Right lobe of liver (tissue), 6 donors: ENCODE data around the gene ZNF354B. TPM values are rescaled to one million over a fixed set of nuclear protein-coding genes. Genes with fewer than 3 reads are reported as not detected.

Experiments
- ATAC-seq, 4 donors: fragments of 200-7000 bp; cut with Tn5 transposase; one replicate each; pipeline ENCODE4 v1.9.1; 2020; ENCODE audit warnings: mild to moderate bottlenecking in 4 of 4, moderate library complexity in 4 of 4
- DNase-seq, 3 donors: peaks; one replicate each; pipeline ENCODE4 v3.0.0-alpha.2; 2020
- H3K27ac ChIP-seq, 3 donors: fragments of 200-600 bp; one replicate each; pipeline ENCODE4 v1.8.0; 2022
- H3K27me3 ChIP-seq, 2 donors: fragments of 200-600 bp; one replicate each; pipeline ENCODE4 v1.8.0; 2022
- H3K36me3 ChIP-seq, 4 donors: fragments of 200-600 bp; sonication (generic) in 1 of 4; one replicate each; pipeline versions ENCODE4 v1.5.1 to v1.8.0; 2017 to 2022; ENCODE audit warnings: control low read depth in 1 of 4
- H3K4me1 ChIP-seq, 4 donors: fragments of 200-600 bp; sonication (generic) in 1 of 4; one replicate each; pipeline versions ENCODE4 v1.5.1 to v1.8.0; 2017 to 2022; ENCODE audit warnings: control low read depth in 1 of 4
- H3K4me3 ChIP-seq, 3 donors: fragments of 200-600 bp; one replicate each; pipeline ENCODE4 v1.8.0; 2022
- H3K9me3 ChIP-seq, 4 donors: fragments of 200-600 bp; sonication (generic) in 1 of 4; one replicate each; pipeline versions ENCODE4 v1.5.1 to v1.8.0; 2017 to 2022; ENCODE audit warnings: control low read depth in 1 of 4
- CTCF ChIP-seq, 4 donors: fragments of 200-600 bp in 3 of 4; fragments of 450-650 bp in 1 of 4; IDR thresholded peaks; one replicate each; pipeline versions ENCODE4 v1.5.1 to v1.8.0; 2016 to 2022; ENCODE audit warnings: antibody characterized with exemption in 4 of 4, mild to moderate bottlenecking in 2 of 4
- POLR2A ChIP-seq: fragments of 450-650 bp; IDR thresholded peaks from one replicate; pipeline ENCODE4 v1.6.1; 2017; ENCODE audit warnings: antibody characterized with exemption, mild to moderate bottlenecking
- WGBS: methylation state at CpG from one replicate; pipeline ENCODE4 v1.1.6; 2018; ENCODE audit warnings: low coverage, low lambda C conversion rate; ENCODE audit not compliant: insufficient coverage; ENCODE audit errors: missing lambda C conversion rate; 5-methylcytosine and 5-hydroxymethylcytosine counted together
- intact Hi-C, 2 donors: fragments of 100-400 bp; cut with DNase I; formaldehyde crosslinking; loops; one replicate each; pipeline versions ENCODE4 v1.11.2 to v1.14.1; 2022
- total RNA-seq, 6 experiments: library from RNA; depleted of rRNA in 2 of 6; stranded (reverse); fragments of >200 nt in 2 of 6; fragmentation: NEBNext Ultra II Directional in 3 of 6; extraction: Animal tissue kit (Norgen Biotek cat#: 25700) in 3 of 6; gene quantifications; one replicate each; pipeline versions ENCODE4 v1.1.0 to v1.2.4, GENCODE V29; 2016 to 2023
- donor health status: DM: no; HTN: yes; CAD: no.
- donor health status: DM: no; HTN: no; CAD: no.
- donor health status: DM: no; HTN: no; CAD: no.
- donor health status: DM: no; HTN: yes; CAD: no.
- donor health status: DM: no; HTN: yes; CAD: no.

The ZNF354B gene
- total RNA-seq, 6 experiments from 2014 or later = 2.0 to 7.2 (median 5.0) TPM

DNA sequence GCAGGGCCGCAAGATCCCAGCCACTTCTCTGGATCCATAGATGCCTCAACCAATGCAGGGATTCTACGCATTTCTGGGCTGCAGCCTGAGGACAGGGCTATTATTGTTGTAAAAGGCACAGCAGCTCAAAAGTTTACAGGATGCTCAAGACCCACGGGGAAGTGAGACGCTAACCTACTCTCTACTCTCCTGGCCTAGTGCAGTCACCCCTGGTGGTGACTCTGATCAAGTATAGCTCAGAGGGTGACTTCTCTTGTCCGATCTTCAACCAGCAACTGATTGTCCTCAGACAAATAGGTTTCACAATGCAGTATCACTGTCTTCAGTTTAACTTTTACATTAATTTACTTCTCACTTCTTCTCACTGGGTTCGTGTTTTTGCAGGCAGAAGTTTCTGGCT is 34.3 kb upstream of the ZNF354B start:
- Histone ChIP-seq H3K4me3 (no peak overlapping the region), H3K9me3 (no peaks in the 10 kb centered on the region), H3K4me1 (no peaks in the 10 kb centered on the region), H3K27ac (no peak overlapping the region), H3K36me3 (no peaks in the 10 kb centered on the region), H3K27me3 (no peaks in the 10 kb centered on the region)
- no peak for DNase-seq
- no peak for TF ChIP-seq POLR2A
- TF ChIP-seq CTCF (IDR thresholded peaks at IDR 0.05) = no peak
- WGBS = 57% methylated on average over 3 of the region's 6 CpGs
- ATAC-seq = no peak
- intact Hi-C loops = no loop called here

GRCh38 chr5:178826216-178826615 is 33.5 kb upstream of the ZNF354B start:
- no peaks in the 10 kb centered on the region for H3K4me1 ChIP-seq
- no peaks in the 10 kb centered on the region for H3K36me3 ChIP-seq
- H3K4me3 ChIP-seq = no peak overlapping the region
- 41% methylated on average over 2 of the region's 2 CpGs for WGBS
- ATAC-seq = no peak
- intact Hi-C loops = no loop called here
- no peaks in the 10 kb centered on the region for H3K9me3 ChIP-seq
- H3K27ac ChIP-seq = no peak overlapping the region
- no peak for TF ChIP-seq POLR2A
- no peak for TF ChIP-seq CTCF (IDR thresholded peaks at IDR 0.05)
- H3K27me3 ChIP-seq = no peaks in the 10 kb centered on the region
- DNase-seq = no peak

DNA sequence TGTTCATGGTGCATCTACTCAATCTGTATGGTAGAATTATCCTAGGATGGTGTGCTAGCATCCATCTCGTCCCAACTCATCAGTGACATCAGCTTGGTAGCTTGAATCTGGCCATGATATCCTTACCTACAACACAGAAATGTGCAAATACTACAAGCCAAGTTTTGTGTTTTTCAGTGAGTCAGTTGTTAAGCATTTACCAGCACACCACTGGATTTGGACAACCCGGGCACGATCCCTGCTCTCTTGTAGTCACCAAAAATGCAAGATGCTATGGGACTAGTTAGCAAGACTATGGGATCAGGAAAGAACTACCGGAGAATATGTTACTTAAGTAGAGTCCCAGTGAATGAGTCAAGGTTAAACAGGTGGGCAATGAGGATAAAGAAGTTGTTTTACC is 32.1 kb upstream of the ZNF354B start:
- ATAC-seq = no peak
- Histone ChIP-seq H3K36me3 (no peaks in the 10 kb centered on the region), H3K9me3 (no peaks in the 10 kb centered on the region), H3K4me1 (no peaks in the 10 kb centered on the region), H3K27ac (no peak overlapping the region), H3K27me3 (no peaks in the 10 kb centered on the region), H3K4me3 (no peak overlapping the region)
- 57% methylated on average over 4 of the region's 4 CpGs for WGBS
- intact Hi-C loops = no loop called here
- no peak for DNase-seq
- TF ChIP-seq POLR2A = no peak
- TF ChIP-seq CTCF (IDR thresholded peaks at IDR 0.05) = no peak

GRCh38 chr5:178831049-178831448 is 28.7 kb upstream of the ZNF354B start:
- intact Hi-C loops = no loop called here

More at GRCh38 chr5:178831049-178831448, 28.7 kb upstream of the ZNF354B start:
- Histone ChIP-seq H3K4me1 (no peaks in the 10 kb centered on the region), H3K27ac (no peak overlapping the region), H3K36me3 (no peaks in the 10 kb centered on the region), H3K27me3 (no peaks in the 10 kb centered on the region), H3K9me3 (no peaks in the 10 kb centered on the region), H3K4me3 (no peak overlapping the region)
- DNase-seq (no peak), ATAC-seq (no peak)
- no peak for TF ChIP-seq CTCF (IDR thresholded peaks at IDR 0.05)
- no peak for TF ChIP-seq POLR2A
- WGBS = 56% methylated on average over 4 of the region's 10 CpGs
